GM12874 (cell line): ENCODE results near the gene MCTP2.

Source experiments
- TF ChIP-seq, protein P1 (sequence below): IDR thresholded peaks from 2 replicates; pipeline ENCODE4 v1.5.1; 2011; ENCODE audit warnings: low read depth, mild to moderate bottlenecking, control low read depth, low read length, moderate library complexity; ENCODE audit not compliant: insufficient read depth

MCTP2 gene

DNA sequence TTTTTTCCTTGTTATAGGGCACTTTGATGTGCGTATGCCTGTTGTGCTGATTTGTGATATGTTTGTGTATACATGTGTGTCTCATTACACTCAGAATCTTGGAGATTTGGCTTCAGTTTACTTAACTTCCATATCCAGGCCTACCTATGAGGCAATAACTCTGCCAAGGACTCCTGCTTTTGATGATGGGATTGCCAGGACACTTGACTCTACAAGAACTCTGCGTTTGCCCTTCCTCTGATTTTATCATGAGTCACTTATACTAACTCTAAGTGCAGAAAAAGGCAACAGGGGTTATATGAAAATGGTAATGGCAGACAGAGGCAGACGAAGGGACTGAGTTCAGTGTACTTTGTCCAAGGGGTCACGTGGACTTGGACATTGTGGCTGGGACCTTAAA lies 33.6 kb downstream of the MCTP2 start:
- TF ChIP-seq, protein P1, sequence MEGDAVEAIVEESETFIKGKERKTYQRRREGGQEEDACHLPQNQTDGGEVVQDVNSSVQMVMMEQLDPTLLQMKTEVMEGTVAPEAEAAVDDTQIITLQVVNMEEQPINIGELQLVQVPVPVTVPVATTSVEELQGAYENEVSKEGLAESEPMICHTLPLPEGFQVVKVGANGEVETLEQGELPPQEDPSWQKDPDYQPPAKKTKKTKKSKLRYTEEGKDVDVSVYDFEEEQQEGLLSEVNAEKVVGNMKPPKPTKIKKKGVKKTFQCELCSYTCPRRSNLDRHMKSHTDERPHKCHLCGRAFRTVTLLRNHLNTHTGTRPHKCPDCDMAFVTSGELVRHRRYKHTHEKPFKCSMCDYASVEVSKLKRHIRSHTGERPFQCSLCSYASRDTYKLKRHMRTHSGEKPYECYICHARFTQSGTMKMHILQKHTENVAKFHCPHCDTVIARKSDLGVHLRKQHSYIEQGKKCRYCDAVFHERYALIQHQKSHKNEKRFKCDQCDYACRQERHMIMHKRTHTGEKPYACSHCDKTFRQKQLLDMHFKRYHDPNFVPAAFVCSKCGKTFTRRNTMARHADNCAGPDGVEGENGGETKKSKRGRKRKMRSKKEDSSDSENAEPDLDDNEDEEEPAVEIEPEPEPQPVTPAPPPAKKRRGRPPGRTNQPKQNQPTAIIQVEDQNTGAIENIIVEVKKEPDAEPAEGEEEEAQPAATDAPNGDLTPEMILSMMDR = no peak

DNA sequence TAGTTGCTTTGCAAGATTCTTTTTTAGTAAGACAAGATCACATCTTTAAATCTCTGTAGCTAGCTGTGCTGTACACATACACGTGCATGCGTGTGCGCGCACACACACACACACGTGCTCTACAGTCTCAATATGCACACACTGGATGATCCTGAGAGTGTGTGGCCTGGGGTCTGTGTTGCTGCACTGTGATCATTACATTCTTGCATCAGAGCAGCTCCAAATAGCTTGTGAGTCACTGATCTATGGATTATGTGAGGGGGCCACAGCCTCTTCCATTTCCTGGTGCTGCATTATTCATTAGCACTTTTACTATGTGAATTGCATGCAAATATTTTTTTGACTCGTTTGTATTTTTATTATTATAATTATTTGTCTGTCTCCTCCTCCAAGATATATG lies 34.6 kb downstream of the MCTP2 start:
- TF ChIP-seq, protein P1 = no peak

DNA sequence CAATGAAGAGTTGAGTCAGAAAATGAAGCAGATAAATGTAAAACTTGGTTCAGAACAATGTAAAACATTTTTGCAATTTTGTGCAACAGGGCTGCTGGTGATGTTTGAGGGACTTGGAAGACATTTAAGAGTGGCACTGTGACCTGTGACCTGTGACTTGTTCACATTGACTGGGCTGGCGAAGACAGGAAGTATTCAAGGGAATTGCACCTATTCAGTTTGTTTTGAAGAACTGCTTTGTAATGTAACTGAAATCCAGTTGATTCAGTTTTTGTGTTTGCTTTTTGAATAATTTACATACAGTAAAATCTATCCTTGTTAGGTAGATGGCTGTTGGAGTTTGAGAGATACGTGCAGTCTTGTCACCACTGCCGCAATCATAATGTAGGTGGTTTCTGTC lies 35.4 kb downstream of the MCTP2 start:
- TF ChIP-seq, protein P1 = no peak

DNA sequence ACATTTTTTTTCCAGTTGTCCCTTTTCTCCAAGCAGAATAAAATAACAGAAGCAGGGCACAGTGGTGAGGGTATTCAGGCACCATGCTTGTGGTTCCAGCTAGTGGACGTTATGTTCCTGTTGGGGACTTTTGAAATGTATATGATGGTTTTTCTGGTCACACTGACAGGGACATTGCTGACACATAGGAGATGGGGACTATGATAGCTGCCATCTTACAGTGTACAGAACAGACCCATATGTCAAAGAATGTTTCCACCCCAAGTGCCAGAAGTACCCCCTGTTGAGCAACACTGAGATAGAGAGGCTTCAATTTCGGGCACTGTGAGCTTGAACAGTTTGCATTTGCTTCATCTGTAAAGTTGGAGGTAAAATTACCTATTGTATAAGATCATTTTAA lies 38.6 kb downstream of the MCTP2 start:
- TF ChIP-seq, protein P1 = no peak

DNA sequence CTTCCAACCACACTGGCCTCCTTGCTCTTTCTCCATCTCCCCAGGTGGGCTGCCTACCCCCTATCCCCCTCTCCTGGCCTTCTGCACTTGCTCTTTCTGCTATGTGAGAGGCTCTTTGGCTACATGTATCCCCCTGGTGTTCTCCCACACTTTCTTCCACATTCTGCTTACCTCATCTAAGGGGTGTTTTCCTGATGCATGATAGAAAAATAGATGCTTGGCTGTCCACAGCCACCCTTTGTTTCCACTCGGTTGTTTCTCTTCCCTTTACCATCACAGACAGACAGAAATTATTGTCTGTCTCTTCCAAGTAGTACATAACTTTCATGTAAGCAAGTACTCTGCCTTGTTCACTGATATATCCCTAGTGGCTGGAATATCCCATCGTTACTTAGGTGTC lies 39.2 kb downstream of the MCTP2 start:
- TF ChIP-seq, protein P1 = no peak

DNA sequence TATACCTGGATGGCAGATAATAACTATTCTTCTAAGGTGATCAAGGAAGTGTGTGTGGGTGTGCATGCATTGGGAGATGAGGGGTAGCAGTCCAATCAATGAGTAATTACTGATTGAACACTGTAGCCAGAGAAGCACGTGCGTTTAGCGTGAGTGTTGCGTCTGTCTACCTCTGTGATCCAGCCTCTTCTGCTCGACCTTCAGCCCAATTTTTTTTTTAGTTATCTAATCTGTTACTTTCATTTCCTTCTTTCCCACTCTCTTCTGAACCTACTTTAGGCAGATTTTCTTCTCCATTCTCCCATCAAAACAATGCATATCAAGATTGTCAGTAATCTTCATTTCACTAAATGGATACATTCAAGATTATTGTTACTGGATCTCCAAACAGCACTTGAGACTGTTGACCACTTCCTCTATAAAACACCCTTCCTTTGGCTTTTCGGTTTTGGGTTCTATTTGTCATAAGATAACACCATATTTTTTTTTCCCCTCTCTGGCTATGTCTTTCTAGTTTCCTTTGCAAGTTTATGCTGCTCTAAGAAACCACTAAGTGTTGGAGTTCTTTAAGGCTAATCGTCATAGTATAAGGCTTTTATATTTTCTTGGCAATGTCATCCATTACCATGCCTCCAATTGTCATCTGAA lies 41.0 kb downstream of the MCTP2 start:
- TF ChIP-seq, protein P1 = no peak

DNA sequence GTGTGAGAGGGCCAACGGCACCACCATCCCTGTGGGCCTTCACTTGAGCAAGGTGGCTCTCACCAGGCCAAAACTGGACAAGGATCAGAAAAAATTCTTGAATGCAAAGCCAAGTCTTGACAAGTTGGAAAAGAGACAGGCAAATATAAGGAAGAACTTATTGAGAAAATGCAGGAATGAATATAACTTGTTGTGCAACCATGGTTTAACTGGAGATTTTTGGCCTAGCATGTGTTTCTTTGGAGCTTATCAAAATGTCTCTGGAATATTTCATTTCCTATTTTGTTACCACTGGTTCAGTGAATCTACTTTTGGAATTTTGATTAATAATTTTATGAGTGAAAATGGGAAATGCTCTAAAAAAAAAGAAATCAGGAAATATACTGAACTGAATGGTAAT lies 42.5 kb downstream of the MCTP2 start:
- TF ChIP-seq, protein P1 = no peak

DNA sequence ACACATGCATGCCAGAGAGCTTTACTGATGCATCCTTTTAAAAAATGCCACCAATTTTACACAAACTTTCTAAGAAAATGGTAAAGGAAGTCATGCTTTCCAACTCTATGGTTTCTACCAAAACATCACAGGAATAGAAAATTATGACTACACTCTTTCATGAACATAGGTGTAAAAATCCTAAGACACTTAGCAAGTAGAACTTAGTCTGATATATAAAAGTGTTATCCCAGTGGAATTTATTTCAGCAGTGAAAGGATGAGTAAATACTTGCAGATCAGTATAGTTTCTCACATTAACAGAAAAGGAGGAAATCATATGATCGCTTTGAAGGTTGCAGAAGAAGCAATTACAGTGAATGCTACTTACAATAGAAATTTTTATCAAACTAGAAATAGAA lies 43.4 kb downstream of the MCTP2 start:
- TF ChIP-seq, protein P1 = no peak
